ENCODE measurements around the gene PGPEP1. TPM values are rescaled to one million over a fixed set of nuclear protein-coding genes. Genes with fewer than 3 reads are reported as not detected.

Gene PGPEP1
- total and polyA plus RNA-seq, 2 donors (not counting 3 experiments of a cell fraction or from before 2014, with no cell fraction given), result 9.9 to 27.2 TPM

DNA sequence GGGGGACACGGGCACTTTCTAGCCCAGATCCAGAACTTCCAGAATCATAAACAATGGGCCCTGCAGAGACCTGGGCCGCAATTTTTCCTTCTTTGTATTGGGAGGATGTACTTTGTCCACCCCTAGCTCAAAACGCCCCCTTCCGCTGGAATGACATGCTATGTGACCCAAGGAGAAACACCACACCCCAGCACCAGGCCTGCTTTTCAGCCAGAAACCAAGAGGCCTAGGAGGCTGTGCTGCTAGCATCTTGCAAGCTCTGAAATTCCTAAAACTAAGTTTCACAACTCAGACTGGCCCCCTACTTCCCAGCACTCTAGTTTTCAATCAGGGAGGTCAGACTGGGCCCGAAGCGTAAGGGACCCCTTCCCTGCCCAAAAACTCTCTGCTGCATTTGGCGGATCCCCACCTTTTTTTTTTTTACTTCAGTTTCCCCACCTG is 18.1 kb upstream of the PGPEP1 start:
- Histone ChIP-seq H3K79me2 (ENCODE audit: control insufficient read depth, insufficient read depth, low read length) (peaks cover 30% of the 10 kb centered on the region), H2AFZ (ENCODE audit: low read depth, low read length) (peak overlapping the region; percentile 68), H3K4me2 (ENCODE audit: insufficient read depth, low read length) (peak overlapping the region; percentile 69), H4K20me1 (replicated peaks; ENCODE audit: control insufficient read depth, extremely low read depth, insufficient read depth, low read length) (no peaks in the 10 kb centered on the region), H3K9me3 (replicated peaks; ENCODE audit: control insufficient read depth, insufficient read depth, low read length) (no peaks in the 10 kb centered on the region), H3K4me1 (ENCODE audit: control insufficient read depth, extremely low read depth, insufficient read depth, low read length) (peaks cover 54% of the 10 kb centered on the region), H3K27ac (ENCODE audit: insufficient read depth, low read depth, low read length) (peak overlapping the region; percentile 73), H3K9ac (replicated peaks; ENCODE audit: extremely low read depth, insufficient read depth, low read length) (peak overlapping the region; percentile 78), H3K9me1 (replicated peaks; ENCODE audit: control insufficient read depth, extremely low read depth, insufficient read depth, low read length) (no peaks in the 10 kb centered on the region), H3K36me3 (ENCODE audit: control insufficient read depth in 2 of 2, extremely low read depth in 1 of 2, insufficient read depth in 2 of 2, low read length in 2 of 2) (no peaks in the 10 kb centered on the region), H3K27me3 (ENCODE audit: control insufficient read depth in 2 of 2, insufficient read depth in 2 of 2, low read length in 2 of 2) (no peaks in the 10 kb centered on the region), H3K4me3 (replicated peaks in 1 of 3; ENCODE audit: insufficient read depth in 1 of 3, low read depth in 1 of 3, low read length in 3 of 3) (peak overlapping the region; percentile 43 to 76 (median 71))
- DNase-seq (ENCODE audit: low read depth, low spot score), result peak; percentile 34
- ChIA-PET CTCF (interaction anchor here (0.6 to 3.9 kb wide), 21 partner anchors 10 to 135 kb away, joined by 3 to 207 read pairs (median 4); partner anchors contain the start of genes GDF15 and JUND), POLR2A (interaction anchor here (1.0 to 5.3 kb wide), 4 partner anchors 18 to 63 kb away, joined by 3 to 113 read pairs (median 7); partner anchors contain the start of genes GDF15 and JUND)
- no peak for FAIRE-seq
- BruUV-seq (replicated peaks), result TSS peak; percentile 51
- intact Hi-C loops (cut with micrococcal nuclease) (loop anchor here (10.0 kb wide), 1 partner anchor 208 kb away; no protein-coding TSS in a partner anchor), dilution Hi-C loops (cut with MboI; ENCODE audit: extremely low pct_ligation_motif_present, low sequenced_read_pairs) (no loop called here)
- no peak for TF ChIP-seq FOS (IDR thresholded peaks at IDR 0.05; ENCODE audit: borderline replicate concordance, insufficient read depth, low read length)
- TF ChIP-seq, protein P1, sequence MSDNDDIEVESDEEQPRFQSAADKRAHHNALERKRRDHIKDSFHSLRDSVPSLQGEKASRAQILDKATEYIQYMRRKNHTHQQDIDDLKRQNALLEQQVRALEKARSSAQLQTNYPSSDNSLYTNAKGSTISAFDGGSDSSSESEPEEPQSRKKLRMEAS (IDR thresholded peaks at IDR 0.05; ENCODE audit: insufficient read depth, insufficient read length), result no peak
- TF ChIP-seq JUN (IDR thresholded peaks at IDR 0.05; ENCODE audit: borderline replicate concordance, insufficient read depth, insufficient read length, low read depth), result no peak
- TF ChIP-seq, protein P2, sequence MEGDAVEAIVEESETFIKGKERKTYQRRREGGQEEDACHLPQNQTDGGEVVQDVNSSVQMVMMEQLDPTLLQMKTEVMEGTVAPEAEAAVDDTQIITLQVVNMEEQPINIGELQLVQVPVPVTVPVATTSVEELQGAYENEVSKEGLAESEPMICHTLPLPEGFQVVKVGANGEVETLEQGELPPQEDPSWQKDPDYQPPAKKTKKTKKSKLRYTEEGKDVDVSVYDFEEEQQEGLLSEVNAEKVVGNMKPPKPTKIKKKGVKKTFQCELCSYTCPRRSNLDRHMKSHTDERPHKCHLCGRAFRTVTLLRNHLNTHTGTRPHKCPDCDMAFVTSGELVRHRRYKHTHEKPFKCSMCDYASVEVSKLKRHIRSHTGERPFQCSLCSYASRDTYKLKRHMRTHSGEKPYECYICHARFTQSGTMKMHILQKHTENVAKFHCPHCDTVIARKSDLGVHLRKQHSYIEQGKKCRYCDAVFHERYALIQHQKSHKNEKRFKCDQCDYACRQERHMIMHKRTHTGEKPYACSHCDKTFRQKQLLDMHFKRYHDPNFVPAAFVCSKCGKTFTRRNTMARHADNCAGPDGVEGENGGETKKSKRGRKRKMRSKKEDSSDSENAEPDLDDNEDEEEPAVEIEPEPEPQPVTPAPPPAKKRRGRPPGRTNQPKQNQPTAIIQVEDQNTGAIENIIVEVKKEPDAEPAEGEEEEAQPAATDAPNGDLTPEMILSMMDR (IDR thresholded peaks at IDR 0.05; ENCODE audit: extremely low read depth in 1 of 2, insufficient read depth in 1 of 2, low read depth in 1 of 2, low read length in 2 of 2), result no peak
- no peak for TF ChIP-seq GATA2 (IDR thresholded peaks at IDR 0.05; ENCODE audit: insufficient read depth, insufficient read length, low read depth, low read length)
- TF ChIP-seq MYC (IDR thresholded peaks at IDR 0.05; ENCODE audit: low read depth, low read length), result no peak
- no peak for TF ChIP-seq POLR2A (IDR thresholded peaks at IDR 0.05; ENCODE audit: low read depth, low read length)
- TF ChIP-seq POLR2AphosphoS5 (IDR thresholded peaks at IDR 0.05; ENCODE audit: insufficient read depth, low read depth, low read length), result no peak
- TF ChIP-seq EZH2 (IDR thresholded peaks at IDR 0.05; ENCODE audit: borderline replicate concordance, low read depth, low read length, severe bottlenecking), result no peak
